Keratinocyte (primary cell): ENCODE results near the gene OMP. TPM values are rescaled to one million over a fixed set of nuclear protein-coding genes. Genes with fewer than 3 reads are reported as not detected.

Experiments
- DNase-seq: peaks from one replicate; pipeline ENCODE4 v3.0.0-alpha.2; 2011; ENCODE audit warnings: low read depth, missing footprints, low spot score
- FAIRE-seq: peaks from 2 replicates; lab custom pipeline; 2011; peaks lifted over from hg19 to GRCh38; lab: Jason Lieb, UNC
- H2AFZ ChIP-seq: 2 replicates; pipeline ENCODE4 v1.6.0; 2012; ENCODE audit warnings: low read length, control low read depth, inconsistent platforms; ENCODE audit not compliant: control insufficient read depth
- H3K27ac ChIP-seq: 2 replicates; pipeline ENCODE4 v1.5.1; 2011; ENCODE audit warnings: low read length; ENCODE audit not compliant: control insufficient read depth, insufficient read depth
- H3K27me3 ChIP-seq: 3 replicates; pipeline ENCODE4 v1.6.0; 2011; ENCODE audit warnings: low read length; ENCODE audit not compliant: control insufficient read depth, insufficient read depth; ENCODE audit errors: extremely low read depth
- H3K36me3 ChIP-seq, 2 experiments: 2 replicates in 1 of 2; 3 replicates in 1 of 2; pipeline ENCODE4 v1.5.1; 2011; ENCODE audit warnings: low read length in 2 of 2, mild to moderate bottlenecking in 1 of 2; ENCODE audit not compliant: control insufficient read depth in 2 of 2, insufficient read depth in 2 of 2; ENCODE audit errors: extremely low read depth in 1 of 2
- H3K4me1 ChIP-seq: 3 replicates; pipeline ENCODE4 v1.5.1; 2011; ENCODE audit warnings: low read length; ENCODE audit not compliant: control insufficient read depth, insufficient read depth; ENCODE audit errors: extremely low read depth
- H3K4me2 ChIP-seq: 3 replicates; pipeline ENCODE4 v1.6.0; 2011; ENCODE audit warnings: low read depth, low read length; ENCODE audit not compliant: control insufficient read depth, insufficient read depth; ENCODE audit errors: extremely low read depth
- H3K4me3 ChIP-seq, 3 experiments: fragments of 200-600 bp in 1 of 3; sonication (generic) in 1 of 3; 2 replicates in 2 of 3; 3 replicates in 1 of 3; pipeline ENCODE4 v1.5.1; 2011 to 2016; ENCODE audit warnings: low read length in 3 of 3, mild to moderate bottlenecking in 3 of 3, control low read depth in 2 of 3, inconsistent platforms in 1 of 3, low read depth in 1 of 3, mixed read lengths in 1 of 3, mixed run types in 1 of 3, moderate library complexity in 1 of 3; ENCODE audit not compliant: control insufficient read depth in 2 of 3, insufficient read depth in 2 of 3; ENCODE audit errors: extremely low read depth in 1 of 3
- H3K79me2 ChIP-seq: 2 replicates; pipeline ENCODE4 v1.6.0; 2012; ENCODE audit warnings: low read length; ENCODE audit not compliant: control insufficient read depth, insufficient read depth
- H3K9ac ChIP-seq: 3 replicates; pipeline ENCODE4 v1.6.0; 2011; ENCODE audit warnings: low read length; ENCODE audit not compliant: control insufficient read depth, insufficient read depth; ENCODE audit errors: extremely low read depth
- H3K9me1 ChIP-seq: 3 replicates; pipeline ENCODE4 v1.6.0; 2011; ENCODE audit warnings: low read length; ENCODE audit not compliant: control insufficient read depth, insufficient read depth; ENCODE audit errors: extremely low read depth
- H3K9me3 ChIP-seq: 2 replicates; pipeline ENCODE4 v1.5.1; 2012; ENCODE audit warnings: low read depth, low read length; ENCODE audit not compliant: control insufficient read depth
- H4K20me1 ChIP-seq: 3 replicates; pipeline ENCODE4 v1.6.0; 2011; ENCODE audit warnings: low read length; ENCODE audit not compliant: control insufficient read depth, insufficient read depth; ENCODE audit errors: extremely low read depth
- CTCF ChIP-seq, 3 experiments: IDR thresholded peaks in 1 of 3; conservative IDR thresholded peaks in 1 of 3; optimal IDR thresholded peaks in 1 of 3; 2 replicates in 2 of 3; 3 replicates in 1 of 3; pipeline versions ENCODE3 to v1.5.1; 2011; ENCODE audit warnings: low read length in 3 of 3, mild to moderate bottlenecking in 3 of 3, moderate library complexity in 2 of 3, control low read depth in 1 of 3, inconsistent platforms in 1 of 3; ENCODE audit not compliant: insufficient read depth in 2 of 3; ENCODE audit errors: extremely low read depth in 1 of 3
- EZH2 ChIP-seq: IDR thresholded peaks from one replicate; pipeline ENCODE4 v1.6.1; 2012; ENCODE audit warnings: inconsistent platforms, mild to moderate bottlenecking, low read length, moderate library complexity
- dilution Hi-C: fragments of 300-500 bp; cut with MboI; formaldehyde crosslinking; loops from one replicate; pipeline ENCODE4 v1.7.0; 2020; ENCODE audit warnings: low sequenced_read_pairs; ENCODE audit not compliant: extremely low pct_ligation_motif_present
- polyA plus RNA-seq, 5 experiments: library from polyadenylated mRNA; depleted of rRNA in 3 of 5; stranded (reverse) in 3 of 5; stranded (forward) in 1 of 5; unstranded in 1 of 5; fragments of >200 nt; gene quantifications; 1 replicate in 1 of 5; 2 replicates in 3 of 5; 3 replicates in 1 of 5; pipeline versions ENCODE4 v1.2.1 to v1.2.3, GENCODE V29; 2011 to 2012; ENCODE audit warnings: missing spikeins in 2 of 5, low read depth in 1 of 5, low replicate concordance in 1 of 5

Gene OMP
- polyA plus RNA-seq, 1 donor (not counting 4 experiments of a cell fraction or from before 2014, with no cell fraction given), result not detected

GRCh38 chr11:77075425-77075905, 27.2 kb upstream of the OMP start:
- no peaks in the 10 kb centered on the region for H3K27me3 ChIP-seq
- H3K9me3 ChIP-seq, result no peaks in the 10 kb centered on the region
- peaks cover 5% of the 10 kb centered on the region for H3K4me1 ChIP-seq
- no peaks in the 10 kb centered on the region for H3K36me3 ChIP-seq
- H3K4me3 ChIP-seq, result no peak overlapping the region
- no peak for FAIRE-seq
- no peak overlapping the region for H3K4me2 ChIP-seq
- TF ChIP-seq CTCF (optimal IDR thresholded peaks at IDR 0.05 in 1 of 3, IDR thresholded peaks at IDR 0.05 in 1 of 3, conservative IDR thresholded peaks at IDR 0.05 in 1 of 3; ENCODE audit: extremely low read depth in 1 of 3, insufficient read depth in 2 of 3, low read length in 3 of 3) (no peak), EZH2 (no peak)
- H3K9ac ChIP-seq, result no peak overlapping the region
- no peaks in the 10 kb centered on the region for H3K79me2 ChIP-seq
- no peaks in the 10 kb centered on the region for H4K20me1 ChIP-seq
- DNase-seq, result no peak
- dilution Hi-C loops, result no loop called here
- no peak overlapping the region for H3K27ac ChIP-seq
- no peaks in the 10 kb centered on the region for H3K9me1 ChIP-seq
- no peak overlapping the region for H2AFZ ChIP-seq

GRCh38 chr11:77079666-77080065, 23.0 kb upstream of the OMP start:
- no peaks in the 10 kb centered on the region for H4K20me1 ChIP-seq
- H3K4me2 ChIP-seq, result no peak overlapping the region
- FAIRE-seq, result no peak
- no peaks in the 10 kb centered on the region for H3K4me1 ChIP-seq
- H3K79me2 ChIP-seq, result no peaks in the 10 kb centered on the region
- no peaks in the 10 kb centered on the region for H3K27me3 ChIP-seq
- H3K27ac ChIP-seq, result no peak overlapping the region
- no peak for DNase-seq
- dilution Hi-C loops, result no loop called here
- no peaks in the 10 kb centered on the region for H3K9me3 ChIP-seq
- H2AFZ ChIP-seq, result no peak overlapping the region
- H3K36me3 ChIP-seq, result no peaks in the 10 kb centered on the region
- H3K9ac ChIP-seq, result no peak overlapping the region
- no peaks in the 10 kb centered on the region for H3K9me1 ChIP-seq
- TF ChIP-seq CTCF (optimal IDR thresholded peaks at IDR 0.05 in 1 of 3, IDR thresholded peaks at IDR 0.05 in 1 of 3, conservative IDR thresholded peaks at IDR 0.05 in 1 of 3; ENCODE audit: extremely low read depth in 1 of 3, insufficient read depth in 2 of 3, low read length in 3 of 3) (no peak), EZH2 (no peak)
- H3K4me3 ChIP-seq, result no peak overlapping the region
